WERI-Rb-1 (cell line): Measurements from ENCODE around the gene DOK5.

Source experiments
- DNase-seq: peaks from one replicate; pipeline ENCODE4 v3.0.0-alpha.2; 2020
- H3K27ac ChIP-seq: fragments of 250-450 bp; sonication (Bioruptor Pico); 2 replicates; pipeline ENCODE4 v1.5.1; 2020; ENCODE audit warnings: mild to moderate bottlenecking, moderate library complexity
- H3K27me3 ChIP-seq: fragments of 250-450 bp; sonication (Bioruptor Pico); 2 replicates; pipeline ENCODE4 v1.5.1; 2021; ENCODE audit warnings: mild to moderate bottlenecking, low read depth, moderate library complexity; ENCODE audit not compliant: insufficient read depth, severe bottlenecking
- H3K36me3 ChIP-seq: fragments of 250-450 bp; sonication (Bioruptor Pico); 2 replicates; pipeline ENCODE4 v1.5.1; 2020; ENCODE audit warnings: mild to moderate bottlenecking, moderate library complexity
- H3K4me3 ChIP-seq: 2 replicates; pipeline ENCODE4 v1.5.1; 2011; ENCODE audit warnings: low read depth, mild to moderate bottlenecking, control low read depth, low read length
- H3K9me3 ChIP-seq: fragments of 250-450 bp; sonication (Bioruptor Pico); 2 replicates; pipeline ENCODE4 v1.5.1; 2021; ENCODE audit warnings: mild to moderate bottlenecking, moderate library complexity; ENCODE audit not compliant: severe bottlenecking
- TF ChIP-seq, protein P1 (sequence below): IDR thresholded peaks from 2 replicates; pipeline ENCODE4 v1.5.1; 2011; ENCODE audit warnings: low read depth, mild to moderate bottlenecking, control low read depth, inconsistent platforms, low read length

The DOK5 gene

GRCh38 chr20:54619682-54620081, 144.3 kb downstream of the DOK5 start:
- no peaks in the 10 kb centered on the region for H3K36me3 ChIP-seq
- peaks cover 67% of the 10 kb centered on the region for H3K27me3 ChIP-seq
- no peak for DNase-seq
- no peak overlapping the region for H3K4me3 ChIP-seq
- no peak overlapping the region for H3K27ac ChIP-seq
- TF ChIP-seq, protein P1, sequence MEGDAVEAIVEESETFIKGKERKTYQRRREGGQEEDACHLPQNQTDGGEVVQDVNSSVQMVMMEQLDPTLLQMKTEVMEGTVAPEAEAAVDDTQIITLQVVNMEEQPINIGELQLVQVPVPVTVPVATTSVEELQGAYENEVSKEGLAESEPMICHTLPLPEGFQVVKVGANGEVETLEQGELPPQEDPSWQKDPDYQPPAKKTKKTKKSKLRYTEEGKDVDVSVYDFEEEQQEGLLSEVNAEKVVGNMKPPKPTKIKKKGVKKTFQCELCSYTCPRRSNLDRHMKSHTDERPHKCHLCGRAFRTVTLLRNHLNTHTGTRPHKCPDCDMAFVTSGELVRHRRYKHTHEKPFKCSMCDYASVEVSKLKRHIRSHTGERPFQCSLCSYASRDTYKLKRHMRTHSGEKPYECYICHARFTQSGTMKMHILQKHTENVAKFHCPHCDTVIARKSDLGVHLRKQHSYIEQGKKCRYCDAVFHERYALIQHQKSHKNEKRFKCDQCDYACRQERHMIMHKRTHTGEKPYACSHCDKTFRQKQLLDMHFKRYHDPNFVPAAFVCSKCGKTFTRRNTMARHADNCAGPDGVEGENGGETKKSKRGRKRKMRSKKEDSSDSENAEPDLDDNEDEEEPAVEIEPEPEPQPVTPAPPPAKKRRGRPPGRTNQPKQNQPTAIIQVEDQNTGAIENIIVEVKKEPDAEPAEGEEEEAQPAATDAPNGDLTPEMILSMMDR: no peak
- no peaks in the 10 kb centered on the region for H3K9me3 ChIP-seq

- no peak for DNase-seq
- Histone ChIP-seq H3K36me3 (no peaks in the 10 kb centered on the region), H3K27me3 (peaks cover 62% of the 10 kb centered on the region), H3K27ac (no peak overlapping the region), H3K4me3 (no peak overlapping the region), H3K9me3 (no peaks in the 10 kb centered on the region)
- TF ChIP-seq, protein P1: no peak
These were observed 145.2 kb downstream of the DOK5 start for GRCh38 chr20:54620611-54621010.

- H3K36me3 ChIP-seq: no peaks in the 10 kb centered on the region
- TF ChIP-seq, protein P1: no peak
- no peak overlapping the region for H3K4me3 ChIP-seq
- H3K9me3 ChIP-seq: no peaks in the 10 kb centered on the region
- H3K27ac ChIP-seq: no peak overlapping the region
- H3K27me3 ChIP-seq: peaks cover 74% of the 10 kb centered on the region
- no peak for DNase-seq
These were observed 147.2 kb downstream of the DOK5 start for GRCh38 chr20:54622333-54623295.

- Histone ChIP-seq H3K36me3 (no peaks in the 10 kb centered on the region), H3K9me3 (no peaks in the 10 kb centered on the region), H3K4me3 (no peak overlapping the region), H3K27ac (no peak overlapping the region), H3K27me3 (peaks cover 86% of the 10 kb centered on the region)
- TF ChIP-seq, protein P1: no peak
- no peak for DNase-seq
These were observed 148.7 kb downstream of the DOK5 start for GRCh38 chr20:54623991-54624569.

GRCh38 chr20:54624706-54625390, 149.5 kb downstream of the DOK5 start:
- TF ChIP-seq, protein P1: no peak
- Histone ChIP-seq H3K36me3 (no peaks in the 10 kb centered on the region), H3K27ac (no peak overlapping the region), H3K4me3 (no peak overlapping the region), H3K27me3 (peaks cover 83% of the 10 kb centered on the region), H3K9me3 (no peaks in the 10 kb centered on the region)
- no peak for DNase-seq
